Measurements from ENCODE around the gene NBEA. TPM values are rescaled to one million over a fixed set of nuclear protein-coding genes. Genes with fewer than 3 reads are reported as not detected.
A peak's percentile ranks its signal among the peaks of the same experiment; 100 is the strongest.

Gene NBEA
- total RNA-seq, 8 experiments from 2014 or later: 2.8 to 45.7 (median 31.8) TPM

DNA sequence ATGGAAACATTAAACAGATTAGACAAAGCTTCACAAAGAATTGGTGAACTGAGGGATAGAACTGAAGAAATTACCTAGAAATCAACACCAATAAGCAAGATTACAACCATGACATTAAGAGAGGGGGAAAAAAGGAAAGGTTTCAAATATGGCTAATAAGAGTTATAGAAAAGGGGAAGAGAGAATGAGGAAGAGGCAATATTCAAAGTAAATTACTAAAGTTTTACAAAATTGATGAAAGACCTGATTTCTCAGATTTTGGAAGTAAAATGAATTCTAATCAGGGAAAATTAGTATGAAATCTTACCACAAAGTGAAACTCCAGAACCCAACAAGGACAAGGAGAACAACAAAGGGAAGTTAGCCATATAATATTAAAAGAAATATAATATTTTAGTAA lies 187.4 kb downstream of the NBEA start:
- ATAC-seq (replicated peaks in 6 of 8): no peak
- H3K27ac ChIP-seq: no peak overlapping the region
- H3K4me3 ChIP-seq: no peak overlapping the region
- in situ Hi-C loops (cut with MboI; ENCODE audit: low pct_unique_long_range_greater_than_20kb in 2 of 9, low sequenced_read_pairs in 9 of 9, unreplicated experiment in 9 of 9): no loop called here
- H3K4me1 ChIP-seq (replicated peaks in 1 of 2): no peaks in the 10 kb centered on the region

DNA sequence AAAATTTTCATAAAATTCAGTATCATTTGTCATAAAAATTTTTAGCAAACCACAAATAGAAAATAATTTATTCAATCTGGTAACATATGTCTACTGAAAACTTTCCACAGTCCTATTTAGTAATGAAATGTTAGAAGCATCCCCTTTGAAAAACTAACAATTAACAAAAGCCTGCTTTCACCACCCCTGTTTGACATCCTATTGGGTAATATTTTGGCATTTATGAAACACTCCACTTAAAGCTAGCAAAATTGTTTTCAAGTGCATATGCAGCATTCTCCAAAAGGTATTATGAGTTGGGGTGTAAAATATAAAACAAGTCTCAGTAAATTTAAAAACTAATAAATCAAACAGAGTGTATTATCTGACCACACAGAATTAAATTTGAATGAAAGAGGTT lies 189.4 kb downstream of the NBEA start:
- Histone ChIP-seq H3K4me1 (replicated peaks in 1 of 2) (no peaks in the 10 kb centered on the region), H3K4me3 (no peak overlapping the region), H3K27ac (no peak overlapping the region)
- ATAC-seq (replicated peaks in 6 of 8): no peak
- in situ Hi-C loops (cut with MboI; ENCODE audit: low pct_unique_long_range_greater_than_20kb in 2 of 9, low sequenced_read_pairs in 9 of 9, unreplicated experiment in 9 of 9): no loop called here

DNA sequence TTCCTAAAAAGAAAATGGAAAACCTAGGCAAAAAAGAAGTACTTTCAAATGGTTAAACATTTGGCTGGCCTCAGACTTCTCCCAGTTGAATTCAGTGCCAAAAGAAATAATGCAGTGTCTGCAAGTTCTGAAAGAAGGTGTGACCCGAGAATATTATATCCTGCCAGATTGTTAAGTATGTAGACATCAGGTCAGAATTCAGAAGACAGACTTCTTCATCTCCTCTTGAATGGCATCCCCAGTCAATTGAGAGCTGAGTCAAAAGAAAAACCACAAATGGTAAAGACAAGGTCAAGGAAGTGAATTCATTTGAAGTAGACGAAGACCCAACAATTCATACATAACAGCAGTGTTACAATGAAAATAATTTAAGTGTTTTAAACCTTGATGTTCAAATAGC lies 194.5 kb downstream of the NBEA start:
- Histone ChIP-seq H3K4me3 (no peak overlapping the region), H3K27ac (no peak overlapping the region), H3K4me1 (replicated peaks in 1 of 2) (no peaks in the 10 kb centered on the region)
- in situ Hi-C loops (cut with MboI; ENCODE audit: low pct_unique_long_range_greater_than_20kb in 2 of 9, low sequenced_read_pairs in 9 of 9, unreplicated experiment in 9 of 9): no loop called here
- ATAC-seq (replicated peaks in 6 of 8): no peak
- WGBS, 10 experiments: 42 to 92% (median 80%) methylated on average over 2 of the region's 2 CpGs; no CpG with 5 or more reads in 1 of the 10 experiments

DNA sequence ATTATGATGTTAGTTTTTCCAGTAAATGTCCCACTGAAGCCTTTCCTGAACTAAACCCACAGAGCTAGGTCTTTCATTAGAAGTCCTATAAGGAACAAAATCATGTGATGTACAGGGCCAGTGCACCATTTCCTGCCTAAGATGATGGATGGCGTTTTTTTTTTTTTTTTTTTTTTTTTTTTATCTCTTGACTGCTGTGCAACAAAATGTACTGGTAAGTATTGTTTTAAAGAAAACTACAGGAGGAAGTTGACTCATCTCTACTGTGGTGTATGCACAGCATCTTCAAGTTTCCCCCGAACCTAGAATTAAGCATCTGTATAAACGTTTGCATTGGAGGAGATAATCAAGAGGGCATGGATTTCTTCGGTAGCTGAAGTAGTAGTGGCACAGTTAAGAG lies 197.5 kb downstream of the NBEA start:
- H3K4me3 ChIP-seq: no peak overlapping the region
- 57 to 100% (median 85%) methylated on average over 1 to 4 of the region's 4 CpGs; no CpG with 5 or more reads in 1 of the 10 experiments for WGBS, 10 experiments
- no peak overlapping the region for H3K27ac ChIP-seq
- no peaks in the 10 kb centered on the region for H3K4me1 ChIP-seq (replicated peaks in 1 of 2)
- no peak for ATAC-seq (replicated peaks in 6 of 8)
- in situ Hi-C loops (cut with MboI; ENCODE audit: low pct_unique_long_range_greater_than_20kb in 2 of 9, low sequenced_read_pairs in 9 of 9, unreplicated experiment in 9 of 9): no loop called here

DNA sequence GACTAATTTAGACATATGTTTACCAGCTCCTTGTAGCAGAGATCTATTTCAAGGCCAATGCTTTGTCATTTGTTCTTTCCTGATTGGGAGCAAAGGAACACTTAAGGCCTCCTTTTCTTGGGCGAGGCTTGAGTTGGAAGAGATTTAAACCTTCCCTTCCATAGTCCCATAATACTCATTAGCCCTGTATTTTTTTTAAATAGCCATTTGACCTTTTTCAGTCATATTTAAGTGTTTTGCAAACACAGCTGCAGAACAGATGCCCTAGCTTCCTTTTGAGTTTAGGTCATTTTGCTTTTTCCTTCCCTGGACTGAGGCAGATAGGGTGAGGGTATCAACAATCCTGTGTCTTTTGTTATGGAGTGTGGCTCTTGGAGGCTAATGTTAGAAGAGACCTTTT lies 198.3 kb downstream of the NBEA start:
- 14 to 100% (median 89%) methylated on average over 1 of the region's 1 CpG; no CpG with 5 or more reads in 1 of the 10 experiments for WGBS, 10 experiments
- H3K4me3 ChIP-seq: no peak overlapping the region
- no peak overlapping the region for H3K27ac ChIP-seq
- ATAC-seq (replicated peaks in 6 of 8): no peak
- H3K4me1 ChIP-seq (replicated peaks in 1 of 2): no peaks in the 10 kb centered on the region
- in situ Hi-C loops (cut with MboI; ENCODE audit: low pct_unique_long_range_greater_than_20kb in 2 of 9, low sequenced_read_pairs in 9 of 9, unreplicated experiment in 9 of 9): no loop called here

DNA sequence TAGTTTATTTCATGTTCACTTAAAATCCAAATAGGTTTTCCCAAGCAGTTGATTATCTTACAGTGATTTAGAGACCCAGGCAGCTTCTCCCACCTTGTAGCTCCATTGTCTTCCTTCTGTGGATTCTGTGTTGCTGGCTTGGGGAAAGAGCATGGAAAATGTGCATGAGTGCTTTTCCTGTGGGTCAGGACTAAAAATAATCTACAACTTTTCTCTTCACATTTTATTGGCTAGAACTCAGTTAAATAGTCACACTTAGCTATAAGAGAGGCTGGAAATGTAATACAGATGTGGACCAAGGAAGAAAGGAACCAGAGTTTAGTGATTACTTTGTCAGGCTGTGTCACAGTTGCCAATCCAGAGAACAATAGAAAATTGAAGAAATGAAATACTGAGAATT lies 198.8 kb downstream of the NBEA start:
- no peak for ATAC-seq (replicated peaks in 6 of 8)
- no peak overlapping the region for H3K27ac ChIP-seq
- no peaks in the 10 kb centered on the region for H3K4me1 ChIP-seq (replicated peaks in 1 of 2)
- in situ Hi-C loops (cut with MboI; ENCODE audit: low pct_unique_long_range_greater_than_20kb in 2 of 9, low sequenced_read_pairs in 9 of 9, unreplicated experiment in 9 of 9): no loop called here
- no peak overlapping the region for H3K4me3 ChIP-seq

DNA sequence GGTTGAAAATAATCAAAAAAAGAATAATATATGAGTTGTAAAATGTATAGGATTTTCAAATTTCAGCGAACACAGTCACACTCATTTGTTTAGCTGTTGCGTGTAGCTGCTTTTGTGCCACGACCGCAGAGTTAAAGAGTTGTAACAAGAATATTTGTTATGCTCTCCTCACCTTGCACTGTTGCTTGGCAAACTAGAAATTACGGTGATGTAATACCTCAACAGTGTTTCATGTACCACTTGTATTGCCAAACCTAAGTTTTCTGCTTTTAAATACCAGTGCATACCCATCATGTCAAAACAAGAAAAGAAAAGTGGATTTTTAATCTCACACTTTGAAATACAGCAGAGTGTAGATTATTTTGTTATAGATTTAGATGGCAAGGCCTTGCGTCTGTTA lies 201.1 kb downstream of the NBEA start:
- in situ Hi-C loops (cut with MboI; ENCODE audit: low pct_unique_long_range_greater_than_20kb in 2 of 9, low sequenced_read_pairs in 9 of 9, unreplicated experiment in 9 of 9): no loop called here
- no peak for ATAC-seq (replicated peaks in 6 of 8)
- Histone ChIP-seq H3K4me1 (replicated peaks in 1 of 2) (no peaks in the 10 kb centered on the region), H3K4me3 (no peak overlapping the region), H3K27ac (no peak overlapping the region)
- 60 to 100% (median 94%) methylated on average over 1 to 6 of the region's 6 CpGs for WGBS, 10 experiments

DNA sequence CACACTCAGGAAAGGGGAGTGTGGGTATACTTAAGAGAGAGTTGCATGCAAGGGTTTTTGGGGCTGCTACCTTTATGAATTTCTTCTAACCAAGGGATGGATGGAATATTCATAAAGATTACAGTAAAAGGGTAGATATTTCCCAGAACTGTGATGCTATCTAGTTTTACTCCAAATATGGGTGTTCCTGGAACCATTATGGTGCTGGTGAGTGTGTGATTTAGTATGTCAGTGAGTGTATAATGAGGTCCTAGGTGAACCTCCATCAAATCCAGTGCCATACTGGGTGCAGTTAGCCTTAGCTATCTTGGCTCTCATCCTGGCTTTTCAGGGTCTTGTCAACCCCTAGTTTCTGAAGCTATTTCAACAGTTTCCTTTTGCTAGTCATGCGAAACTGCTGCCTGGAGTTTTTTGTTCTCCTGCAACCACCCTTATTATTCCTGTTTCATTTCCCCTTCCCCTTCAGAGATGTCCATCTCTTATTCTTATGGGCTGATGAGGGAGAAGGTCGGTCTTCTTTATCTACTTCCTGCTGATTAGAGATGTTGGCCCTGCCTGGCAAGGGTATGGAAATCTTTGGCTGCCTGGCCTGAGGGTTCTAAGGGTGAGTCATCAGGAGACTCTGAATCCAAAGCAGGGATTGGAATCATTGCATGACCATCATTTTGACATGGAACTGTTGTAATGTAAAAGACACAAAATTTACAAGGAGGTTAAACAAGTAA lies 202.3 kb downstream of the NBEA start:
- in situ Hi-C loops (cut with MboI; ENCODE audit: low pct_unique_long_range_greater_than_20kb in 2 of 9, low sequenced_read_pairs in 9 of 9, unreplicated experiment in 9 of 9): no loop called here
- WGBS, 10 experiments: 13 to 100% (median 82%) methylated on average over 1 of the region's 2 CpGs; no CpG with 5 or more reads in 4 of the 10 experiments
- Histone ChIP-seq H3K27ac (no peak overlapping the region), H3K4me3 (no peak overlapping the region), H3K4me1 (replicated peaks in 1 of 2) (no peaks in the 10 kb centered on the region)
- peak in 3 of 8 experiments; percentile 37 to 92 (median 87) for ATAC-seq (replicated peaks in 6 of 8)

DNA sequence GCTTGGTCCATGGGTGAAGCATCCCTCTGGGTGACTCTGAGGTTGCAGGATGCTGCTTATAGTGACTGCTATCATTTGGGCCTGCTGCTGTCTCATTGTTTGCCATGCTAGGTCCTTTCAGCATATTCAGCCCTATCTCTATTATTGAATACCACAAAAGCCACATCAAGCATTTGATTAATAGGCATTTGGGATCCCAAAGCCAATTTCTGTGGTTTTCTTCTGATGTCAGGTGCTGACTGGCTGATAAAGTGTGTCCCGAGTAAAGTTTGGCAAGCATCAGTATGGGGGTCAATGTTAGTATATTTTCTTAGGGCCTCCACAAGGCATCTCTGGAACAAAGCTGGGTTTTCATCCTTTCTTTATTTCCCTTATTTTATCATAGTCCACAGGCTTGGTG lies 204.6 kb downstream of the NBEA start:
- Histone ChIP-seq H3K4me3 (no peak overlapping the region), H3K27ac (no peak overlapping the region), H3K4me1 (replicated peaks in 1 of 2) (no peaks in the 10 kb centered on the region)
- no peak for ATAC-seq (replicated peaks in 6 of 8)
- in situ Hi-C loops (cut with MboI; ENCODE audit: low pct_unique_long_range_greater_than_20kb in 2 of 9, low sequenced_read_pairs in 9 of 9, unreplicated experiment in 9 of 9): no loop called here
- WGBS, 10 experiments: 20 to 100% (median 80%) methylated on average over 1 of the region's 1 CpG; no CpG with 5 or more reads in 3 of the 10 experiments

DNA sequence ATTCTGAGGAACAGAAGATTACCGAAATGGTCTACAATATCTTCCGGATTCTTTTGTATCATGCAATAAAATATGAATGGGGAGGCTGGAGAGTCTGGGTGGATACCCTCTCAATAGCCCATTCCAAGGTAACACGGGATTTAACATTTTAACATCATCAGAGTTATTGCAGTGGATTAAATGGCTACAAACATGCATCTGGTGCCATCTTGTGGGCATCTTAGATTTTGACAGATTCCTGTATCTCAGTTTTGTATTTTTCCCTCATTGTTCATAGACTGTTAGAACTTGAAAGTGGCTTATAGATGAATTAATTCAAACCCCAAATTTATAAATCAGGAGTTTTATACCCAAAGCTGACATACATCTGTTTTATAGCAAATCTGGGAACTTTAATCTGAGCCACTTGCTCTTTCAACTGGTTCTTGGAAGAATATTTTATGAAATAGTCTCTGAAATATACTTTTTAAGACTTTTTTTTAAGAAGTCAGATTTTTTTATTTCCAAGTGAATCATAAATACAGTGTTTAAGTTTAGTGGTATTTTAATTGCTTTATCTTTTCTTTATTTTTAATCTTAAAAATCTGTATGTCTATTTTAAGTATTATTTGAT lies 215.2 kb downstream of the NBEA start:
- 0 to 72% (median 43%) methylated on average over 2 to 3 of the region's 3 CpGs for WGBS, 10 experiments
- Histone ChIP-seq H3K4me1 (replicated peaks in 1 of 2) (no peaks in the 10 kb centered on the region), H3K27ac (no peak overlapping the region), H3K4me3 (no peak overlapping the region)
- in situ Hi-C loops (cut with MboI; ENCODE audit: low pct_unique_long_range_greater_than_20kb in 2 of 9, low sequenced_read_pairs in 9 of 9, unreplicated experiment in 9 of 9): loop anchor here in 4 of 9 experiments (25.0 kb wide), 2 partner anchors 1070 to 1220 kb away; no protein-coding TSS in a partner anchor
- peak in 6 of 8 experiments; percentile 35 to 75 (median 52) for ATAC-seq (replicated peaks in 6 of 8)

DNA sequence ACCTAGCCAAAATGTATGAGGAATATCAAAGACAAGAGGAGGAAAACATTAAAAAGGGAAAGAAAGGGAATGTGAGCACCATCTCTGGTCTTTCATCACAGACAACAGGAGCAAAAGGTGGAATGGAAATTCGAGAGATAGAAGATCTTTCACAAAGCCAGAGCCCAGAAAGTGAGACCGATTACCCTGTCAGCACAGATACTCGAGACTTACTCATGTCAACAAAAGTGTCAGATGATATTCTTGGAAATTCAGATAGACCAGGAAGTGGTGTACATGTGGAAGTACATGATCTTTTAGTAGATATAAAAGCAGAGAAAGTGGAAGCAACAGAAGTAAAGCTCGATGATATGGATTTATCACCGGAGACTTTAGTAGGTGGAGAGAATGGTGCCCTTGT lies 217.0 kb downstream of the NBEA start:
- 51 to 100% (median 91%) methylated on average over 3 to 5 of the region's 5 CpGs for WGBS, 10 experiments
- ATAC-seq (replicated peaks in 6 of 8): no peak
- Histone ChIP-seq H3K27ac (no peak overlapping the region), H3K4me1 (replicated peaks in 1 of 2) (no peaks in the 10 kb centered on the region), H3K4me3 (no peak overlapping the region)
- in situ Hi-C loops (cut with MboI; ENCODE audit: low pct_unique_long_range_greater_than_20kb in 2 of 9, low sequenced_read_pairs in 9 of 9, unreplicated experiment in 9 of 9): loop anchor here in 4 of 9 experiments (25.0 kb wide), 2 partner anchors 1072 to 1222 kb away; no protein-coding TSS in a partner anchor

DNA sequence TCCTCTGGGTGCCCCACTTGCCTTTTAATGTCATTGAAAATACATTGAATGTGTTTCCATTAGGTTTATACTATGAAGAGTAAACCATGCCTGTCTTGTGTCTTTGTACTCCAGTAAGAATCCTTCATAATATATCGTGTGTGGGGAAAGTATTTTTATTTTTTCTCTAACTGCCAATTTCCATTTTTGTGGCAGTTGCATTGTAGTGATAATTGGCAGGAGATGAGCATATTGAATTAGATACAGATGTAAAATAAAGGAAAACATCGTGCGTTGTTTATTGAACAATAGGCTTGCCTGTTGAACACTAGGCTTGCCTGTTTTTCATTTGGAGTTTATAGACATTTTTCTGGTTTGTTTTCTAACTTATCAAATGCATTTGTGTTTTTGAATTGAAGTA lies 218.8 kb downstream of the NBEA start:
- no peak for ATAC-seq (replicated peaks in 6 of 8)
- 0 to 95% (median 75%) methylated on average over 3 of the region's 3 CpGs for WGBS, 10 experiments
- Histone ChIP-seq H3K4me3 (no peak overlapping the region), H3K4me1 (replicated peaks in 1 of 2) (no peaks in the 10 kb centered on the region), H3K27ac (no peak overlapping the region)
- in situ Hi-C loops (cut with MboI; ENCODE audit: low pct_unique_long_range_greater_than_20kb in 2 of 9, low sequenced_read_pairs in 9 of 9, unreplicated experiment in 9 of 9): loop anchor here in 4 of 9 experiments (25.0 kb wide), 2 partner anchors 1074 to 1224 kb away; no protein-coding TSS in a partner anchor

DNA sequence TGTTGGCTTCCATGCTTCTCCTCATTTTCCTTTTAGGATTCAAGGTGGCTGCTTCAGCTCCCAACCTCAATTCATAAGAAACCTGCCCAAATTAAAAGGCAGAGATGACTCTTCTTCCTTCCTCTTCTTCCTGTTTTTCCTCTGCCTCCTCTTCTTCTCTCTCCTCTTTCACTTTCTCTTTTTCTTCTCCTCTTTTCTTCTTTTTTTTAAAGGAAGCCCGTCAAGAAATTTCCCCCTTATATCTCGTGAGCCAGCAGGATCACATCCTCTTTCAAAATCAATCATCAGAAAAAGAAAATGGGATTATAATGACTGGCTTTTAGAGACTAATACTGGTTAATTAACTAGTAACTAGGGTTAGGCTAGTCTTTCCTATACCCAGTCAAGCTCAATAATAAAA lies 220.3 kb downstream of the NBEA start:
- Histone ChIP-seq H3K4me3 (no peak overlapping the region), H3K4me1 (replicated peaks in 1 of 2) (no peaks in the 10 kb centered on the region), H3K27ac (no peak overlapping the region)
- WGBS, 10 experiments: 41 to 100% (median 88%) methylated on average over 1 to 2 of the region's 2 CpGs
- in situ Hi-C loops (cut with MboI; ENCODE audit: low pct_unique_long_range_greater_than_20kb in 2 of 9, low sequenced_read_pairs in 9 of 9, unreplicated experiment in 9 of 9): loop anchor here in 4 of 9 experiments (25.0 kb wide), 2 partner anchors 1075 to 1225 kb away; no protein-coding TSS in a partner anchor
- no peak for ATAC-seq (replicated peaks in 6 of 8)

DNA sequence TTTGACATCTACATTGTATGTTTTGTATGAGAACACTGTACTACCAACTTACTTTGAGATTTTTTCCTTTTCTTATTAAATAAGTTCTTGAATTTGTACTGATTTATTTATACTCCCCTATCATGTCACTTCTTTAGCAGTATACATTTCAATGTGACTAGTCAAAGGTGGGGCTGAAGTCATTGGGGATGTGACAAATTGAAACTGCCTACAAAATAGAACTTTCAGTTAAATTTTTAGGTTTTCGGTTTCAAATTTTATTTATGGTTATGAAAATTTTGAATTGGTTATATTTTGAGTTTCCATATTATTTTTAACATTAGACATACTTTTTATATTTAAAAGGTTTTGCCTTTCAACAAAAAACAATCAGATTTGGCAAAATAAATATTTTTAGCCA lies 221.6 kb downstream of the NBEA start:
- ATAC-seq (replicated peaks in 6 of 8): no peak
- no peaks in the 10 kb centered on the region for H3K4me1 ChIP-seq (replicated peaks in 1 of 2)
- WGBS, 10 experiments: 50 to 100% (median 100%) methylated on average over 1 of the region's 1 CpG; no CpG with 5 or more reads in 1 of the 10 experiments
- no peak overlapping the region for H3K4me3 ChIP-seq
- in situ Hi-C loops (cut with MboI; ENCODE audit: low pct_unique_long_range_greater_than_20kb in 2 of 9, low sequenced_read_pairs in 9 of 9, unreplicated experiment in 9 of 9): loop anchor here in 4 of 9 experiments (25.0 kb wide), 2 partner anchors 1076 to 1226 kb away; no protein-coding TSS in a partner anchor
- H3K27ac ChIP-seq: no peak overlapping the region

Measured in motor neuron (in vitro differentiated cells).